Measurements from ENCODE around the gene KNSTRN.

DNA sequence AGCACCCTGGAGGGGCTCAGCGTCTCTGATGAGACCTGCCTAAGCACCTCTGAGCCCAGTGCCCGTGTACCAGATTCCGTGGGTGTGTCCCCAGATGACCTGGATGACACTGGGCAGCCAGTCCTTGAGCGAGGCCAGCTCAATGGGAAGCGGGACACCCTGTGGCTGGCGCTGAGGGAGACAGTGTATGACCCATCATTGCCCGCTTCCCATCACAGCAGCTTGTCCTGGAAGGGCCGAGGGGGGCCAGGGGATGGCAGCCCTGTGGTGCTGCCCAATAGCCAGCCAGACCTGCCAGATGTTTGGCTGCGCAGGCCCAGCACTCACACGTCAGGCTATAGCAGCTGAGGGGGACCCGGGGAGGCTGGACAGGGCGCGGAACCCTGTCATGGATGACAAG lies 12.6 kb upstream of the KNSTRN start:
- TF ChIP-seq, protein P1, sequence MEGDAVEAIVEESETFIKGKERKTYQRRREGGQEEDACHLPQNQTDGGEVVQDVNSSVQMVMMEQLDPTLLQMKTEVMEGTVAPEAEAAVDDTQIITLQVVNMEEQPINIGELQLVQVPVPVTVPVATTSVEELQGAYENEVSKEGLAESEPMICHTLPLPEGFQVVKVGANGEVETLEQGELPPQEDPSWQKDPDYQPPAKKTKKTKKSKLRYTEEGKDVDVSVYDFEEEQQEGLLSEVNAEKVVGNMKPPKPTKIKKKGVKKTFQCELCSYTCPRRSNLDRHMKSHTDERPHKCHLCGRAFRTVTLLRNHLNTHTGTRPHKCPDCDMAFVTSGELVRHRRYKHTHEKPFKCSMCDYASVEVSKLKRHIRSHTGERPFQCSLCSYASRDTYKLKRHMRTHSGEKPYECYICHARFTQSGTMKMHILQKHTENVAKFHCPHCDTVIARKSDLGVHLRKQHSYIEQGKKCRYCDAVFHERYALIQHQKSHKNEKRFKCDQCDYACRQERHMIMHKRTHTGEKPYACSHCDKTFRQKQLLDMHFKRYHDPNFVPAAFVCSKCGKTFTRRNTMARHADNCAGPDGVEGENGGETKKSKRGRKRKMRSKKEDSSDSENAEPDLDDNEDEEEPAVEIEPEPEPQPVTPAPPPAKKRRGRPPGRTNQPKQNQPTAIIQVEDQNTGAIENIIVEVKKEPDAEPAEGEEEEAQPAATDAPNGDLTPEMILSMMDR (IDR thresholded peaks at IDR 0.05), result no peak
- no peak for TF ChIP-seq POLR2A (IDR thresholded peaks at IDR 0.05)
